Measurements from ENCODE around the gene ZC3H12C. TPM values are rescaled to one million over a fixed set of nuclear protein-coding genes. Genes with fewer than 3 reads are reported as not detected.
A peak's percentile ranks its signal among the peaks of the same experiment; 100 is the strongest.

The ZC3H12C gene
- total RNA-seq, 2 experiments from 2014 or later: 0.05 to 0.17 TPM

DNA sequence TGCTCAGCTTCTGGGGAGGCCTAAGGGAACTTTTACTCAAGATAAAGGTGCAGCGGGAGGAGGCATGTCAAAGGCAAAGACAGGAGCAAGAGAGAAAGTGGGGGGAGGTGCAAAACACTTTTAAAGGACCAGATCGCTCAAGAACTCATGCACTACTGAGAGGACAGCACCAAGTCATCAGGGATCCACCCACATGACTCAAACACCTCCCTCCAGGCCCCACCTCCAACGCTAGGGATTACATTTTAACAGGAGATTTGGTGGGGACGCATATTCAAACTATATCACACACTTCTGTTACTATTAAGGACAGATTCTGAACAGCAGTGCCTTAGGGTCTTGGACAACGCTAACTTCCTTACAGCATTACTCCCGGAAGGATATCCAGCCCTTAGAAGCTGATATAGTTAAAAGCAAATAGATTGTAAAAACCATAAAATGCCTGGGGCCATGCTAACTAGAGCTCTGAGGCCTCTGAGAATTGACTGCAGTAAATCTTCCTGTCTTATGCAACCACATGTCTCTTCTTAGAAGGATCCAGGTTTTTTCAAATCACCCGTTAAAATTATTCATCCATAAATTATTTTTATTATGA lies 16.7 kb upstream of the ZC3H12C start:
- ATAC-seq (ENCODE audit: poor library complexity) (no peak), DNase-seq (no peak)
- intact Hi-C loops (cut with DNase I, micrococcal nuclease): no loop called here
- Histone ChIP-seq H3K9me3 (ENCODE audit: control insufficient read depth in 1 of 2, insufficient read depth in 1 of 2, low read length in 2 of 2) (peaks cover 0 to 4% of the 10 kb centered on the region in 2 experiments), H3K4me1 (ENCODE audit: insufficient read depth, low read length) (no peaks in the 10 kb centered on the region), H3K27ac (ENCODE audit: low read depth in 1 of 2, low read length in 2 of 2) (no peak overlapping the region), H3K4me3 (ENCODE audit: low read length) (no peak overlapping the region), H3K36me3 (ENCODE audit: insufficient read depth, low read length) (no peaks in the 10 kb centered on the region), H3K27me3 (ENCODE audit: control insufficient read depth in 1 of 2, insufficient read depth in 2 of 2, low read length in 2 of 2) (no peaks in the 10 kb centered on the region)
- no peak overlapping the region for H3K4me3 Mint-ChIP-seq
- H3K4me1 Mint-ChIP-seq (ENCODE audit: low read depth): no peaks in the 10 kb centered on the region
- TF ChIP-seq, protein P1, sequence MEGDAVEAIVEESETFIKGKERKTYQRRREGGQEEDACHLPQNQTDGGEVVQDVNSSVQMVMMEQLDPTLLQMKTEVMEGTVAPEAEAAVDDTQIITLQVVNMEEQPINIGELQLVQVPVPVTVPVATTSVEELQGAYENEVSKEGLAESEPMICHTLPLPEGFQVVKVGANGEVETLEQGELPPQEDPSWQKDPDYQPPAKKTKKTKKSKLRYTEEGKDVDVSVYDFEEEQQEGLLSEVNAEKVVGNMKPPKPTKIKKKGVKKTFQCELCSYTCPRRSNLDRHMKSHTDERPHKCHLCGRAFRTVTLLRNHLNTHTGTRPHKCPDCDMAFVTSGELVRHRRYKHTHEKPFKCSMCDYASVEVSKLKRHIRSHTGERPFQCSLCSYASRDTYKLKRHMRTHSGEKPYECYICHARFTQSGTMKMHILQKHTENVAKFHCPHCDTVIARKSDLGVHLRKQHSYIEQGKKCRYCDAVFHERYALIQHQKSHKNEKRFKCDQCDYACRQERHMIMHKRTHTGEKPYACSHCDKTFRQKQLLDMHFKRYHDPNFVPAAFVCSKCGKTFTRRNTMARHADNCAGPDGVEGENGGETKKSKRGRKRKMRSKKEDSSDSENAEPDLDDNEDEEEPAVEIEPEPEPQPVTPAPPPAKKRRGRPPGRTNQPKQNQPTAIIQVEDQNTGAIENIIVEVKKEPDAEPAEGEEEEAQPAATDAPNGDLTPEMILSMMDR (IDR thresholded peaks at IDR 0.05): no peak
- no peaks in the 10 kb centered on the region for H3K9me3 Mint-ChIP-seq
- no peaks in the 10 kb centered on the region for H3K36me3 Mint-ChIP-seq (ENCODE audit: low read depth)
- CTCF ChIA-PET: no interaction called here
- POLR2A ChIA-PET: no interaction called here
- peaks cover 11% of the 10 kb centered on the region for H3K27me3 Mint-ChIP-seq
- H3K27ac Mint-ChIP-seq: no peak overlapping the region

DNA sequence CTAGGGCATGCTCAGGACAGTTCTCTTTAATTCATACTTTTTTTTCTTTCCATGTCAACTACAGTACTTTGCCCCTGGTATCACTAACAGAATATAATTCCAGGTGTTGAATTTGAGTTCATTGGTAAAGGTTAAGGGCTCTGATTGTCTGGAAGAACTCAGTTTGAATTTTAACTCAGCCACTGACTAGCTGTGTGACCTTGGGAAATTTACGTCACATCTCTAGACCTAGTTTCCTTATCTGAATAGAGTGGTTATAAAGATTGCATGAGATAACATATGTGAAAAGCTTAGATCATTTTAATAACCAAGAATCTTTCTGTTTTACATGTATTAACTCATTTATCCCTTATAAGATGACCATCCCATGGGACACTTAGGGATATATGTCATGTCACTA lies 15.8 kb upstream of the ZC3H12C start:
- no peaks in the 10 kb centered on the region for H3K36me3 ChIP-seq (ENCODE audit: insufficient read depth, low read length)
- ATAC-seq (ENCODE audit: poor library complexity) (no peak), DNase-seq (no peak)
- peaks cover 11% of the 10 kb centered on the region for H3K27me3 Mint-ChIP-seq
- no peaks in the 10 kb centered on the region for H3K36me3 Mint-ChIP-seq (ENCODE audit: low read depth)
- no peak overlapping the region for H3K27ac ChIP-seq (ENCODE audit: low read depth in 1 of 2, low read length in 2 of 2)
- H3K27me3 ChIP-seq (ENCODE audit: control insufficient read depth in 1 of 2, insufficient read depth in 2 of 2, low read length in 2 of 2): no peaks in the 10 kb centered on the region
- H3K4me3 ChIP-seq (ENCODE audit: low read length): no peak overlapping the region
- H3K27ac Mint-ChIP-seq: no peak overlapping the region
- POLR2A ChIA-PET: no interaction called here
- TF ChIP-seq, protein P1 (IDR thresholded peaks at IDR 0.05): no peak
- intact Hi-C loops (cut with DNase I, micrococcal nuclease): no loop called here
- no peaks in the 10 kb centered on the region for H3K4me1 Mint-ChIP-seq (ENCODE audit: low read depth)
- H3K4me3 Mint-ChIP-seq: no peak overlapping the region
- H3K4me1 ChIP-seq (ENCODE audit: insufficient read depth, low read length): no peaks in the 10 kb centered on the region
- CTCF ChIA-PET: no interaction called here
- no peaks in the 10 kb centered on the region for H3K9me3 Mint-ChIP-seq
- peaks cover 0 to 4% of the 10 kb centered on the region in 2 experiments for H3K9me3 ChIP-seq (ENCODE audit: control insufficient read depth in 1 of 2, insufficient read depth in 1 of 2, low read length in 2 of 2)

DNA sequence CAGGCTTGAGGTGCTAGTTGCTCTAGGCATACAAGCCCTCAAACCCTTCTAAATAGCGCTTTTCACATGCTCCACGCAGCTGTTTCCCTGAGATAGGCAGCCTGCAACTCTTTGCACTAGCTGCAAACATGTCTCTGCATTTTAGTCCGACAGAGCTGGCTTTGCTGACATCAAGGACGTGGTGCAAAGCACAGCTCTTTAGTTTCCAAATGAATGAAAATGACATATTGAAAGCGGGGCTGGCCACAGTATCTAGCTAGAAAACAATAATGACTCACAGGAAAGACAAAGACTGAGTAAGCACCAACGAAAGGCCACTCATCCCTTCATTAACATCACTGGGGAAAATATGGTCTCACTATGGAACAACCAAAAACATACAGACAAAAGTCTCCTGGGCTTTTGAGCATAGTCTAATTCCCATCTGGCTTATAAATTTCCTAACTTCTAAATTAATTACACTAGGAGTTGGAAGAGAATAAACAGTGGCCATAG lies 15.3 kb upstream of the ZC3H12C start:
- Histone ChIP-seq H3K27me3 (ENCODE audit: control insufficient read depth in 1 of 2, insufficient read depth in 2 of 2, low read length in 2 of 2) (no peaks in the 10 kb centered on the region), H3K36me3 (ENCODE audit: insufficient read depth, low read length) (no peaks in the 10 kb centered on the region), H3K4me1 (ENCODE audit: insufficient read depth, low read length) (no peaks in the 10 kb centered on the region), H3K27ac (ENCODE audit: low read depth in 1 of 2, low read length in 2 of 2) (no peak overlapping the region), H3K9me3 (ENCODE audit: control insufficient read depth in 1 of 2, insufficient read depth in 1 of 2, low read length in 2 of 2) (peaks cover 0 to 4% of the 10 kb centered on the region in 2 experiments), H3K4me3 (ENCODE audit: low read length) (no peak overlapping the region)
- Mint-ChIP-seq H3K4me3 (no peak overlapping the region), H3K36me3 (ENCODE audit: low read depth) (no peaks in the 10 kb centered on the region), H3K9me3 (no peaks in the 10 kb centered on the region), H3K4me1 (ENCODE audit: low read depth) (no peaks in the 10 kb centered on the region), H3K27me3 (peaks cover 11% of the 10 kb centered on the region), H3K27ac (no peak overlapping the region)
- ChIA-PET CTCF (no interaction called here), POLR2A (no interaction called here)
- TF ChIP-seq, protein P1 (IDR thresholded peaks at IDR 0.05): no peak
- DNase-seq (peak in 2 of 14 experiments; percentile 13 to 16), ATAC-seq (ENCODE audit: poor library complexity) (no peak)
- intact Hi-C loops (cut with DNase I, micrococcal nuclease): no loop called here
